Activated effector memory CD4-positive, alpha-beta T cell treated with Interleukin-2 at 50 U/mL for 16 hours (primary cell): ENCODE data around the gene RNF8.
"Not testable (repeated sequence)": the region's sequence is repeated elsewhere in the genome, so short reads cannot be mapped to it uniquely, and the experiment has no call there.

ENCODE experiments used
- DNase-seq: peaks from one replicate; pipeline ENCODE4 v3.0.0-alpha.2; 2020

The RNF8 gene, protein sequence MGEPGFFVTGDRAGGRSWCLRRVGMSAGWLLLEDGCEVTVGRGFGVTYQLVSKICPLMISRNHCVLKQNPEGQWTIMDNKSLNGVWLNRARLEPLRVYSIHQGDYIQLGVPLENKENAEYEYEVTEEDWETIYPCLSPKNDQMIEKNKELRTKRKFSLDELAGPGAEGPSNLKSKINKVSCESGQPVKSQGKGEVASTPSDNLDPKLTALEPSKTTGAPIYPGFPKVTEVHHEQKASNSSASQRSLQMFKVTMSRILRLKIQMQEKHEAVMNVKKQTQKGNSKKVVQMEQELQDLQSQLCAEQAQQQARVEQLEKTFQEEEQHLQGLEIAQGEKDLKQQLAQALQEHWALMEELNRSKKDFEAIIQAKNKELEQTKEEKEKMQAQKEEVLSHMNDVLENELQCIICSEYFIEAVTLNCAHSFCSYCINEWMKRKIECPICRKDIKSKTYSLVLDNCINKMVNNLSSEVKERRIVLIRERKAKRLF

DNA sequence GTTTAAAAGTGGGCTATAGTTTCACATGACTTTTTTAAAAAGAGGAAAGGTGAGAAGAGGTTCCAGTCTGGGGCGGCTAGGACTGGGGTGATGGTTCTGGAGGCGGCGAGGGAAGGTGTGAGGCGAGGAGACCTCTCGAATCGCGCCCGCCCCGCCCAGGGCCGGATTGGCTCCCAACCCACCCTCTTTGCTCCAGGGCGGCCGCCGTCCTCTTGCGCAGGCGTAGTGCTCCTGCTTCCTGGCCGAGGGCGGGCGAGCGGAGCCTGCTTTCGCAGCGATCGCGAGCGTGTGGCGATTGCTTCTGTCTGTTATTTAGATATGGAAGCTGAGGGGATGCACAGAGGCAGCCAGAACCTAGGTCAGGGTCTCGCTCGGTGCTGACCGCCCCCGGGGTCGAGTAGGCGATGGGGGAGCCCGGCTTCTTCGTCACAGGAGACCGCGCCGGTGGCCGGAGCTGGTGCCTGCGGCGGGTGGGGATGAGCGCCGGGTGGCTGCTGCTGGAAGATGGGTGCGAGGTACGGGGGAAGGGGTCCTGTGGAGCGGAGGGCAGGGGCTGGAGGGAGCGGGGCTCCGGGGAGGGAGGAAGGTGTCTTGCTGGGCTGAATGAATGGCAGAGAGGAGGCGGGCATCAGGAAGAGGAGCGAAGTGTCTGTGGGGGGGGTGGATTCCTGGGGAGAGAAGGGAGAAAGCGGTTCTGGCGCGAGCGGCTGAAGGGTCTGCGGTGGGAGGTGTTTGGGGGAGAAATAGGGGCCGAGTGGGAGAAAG, at the start of gene RNF8:
Gene RNF8 (plus strand): TSS at position 223 of the 765 bp plus-strand sequence. CDS start 182 bp downstream, at position 405.
- peak; percentile 84 for DNase-seq

DNA sequence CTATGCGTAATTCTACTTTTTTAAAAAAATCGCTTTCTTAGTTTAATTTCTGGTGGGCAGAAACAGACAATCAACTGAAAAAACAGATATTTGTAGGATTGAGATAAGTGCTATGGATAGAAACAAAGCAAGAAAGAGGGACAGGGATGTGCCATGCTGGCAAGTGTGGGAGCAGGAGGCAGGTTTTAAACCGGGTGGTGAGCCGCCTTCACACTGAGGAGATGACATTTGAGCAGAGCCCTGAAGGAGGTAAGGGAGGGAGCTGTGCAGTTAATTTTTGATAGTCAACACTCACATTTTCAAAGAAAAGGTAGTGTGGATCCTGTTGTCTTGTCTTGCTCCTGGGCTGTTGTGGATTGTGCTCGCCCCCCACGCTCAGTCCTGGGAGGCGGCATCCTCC, 49.0 kb upstream of the RNF8 start:
- no peak for DNase-seq

DNA sequence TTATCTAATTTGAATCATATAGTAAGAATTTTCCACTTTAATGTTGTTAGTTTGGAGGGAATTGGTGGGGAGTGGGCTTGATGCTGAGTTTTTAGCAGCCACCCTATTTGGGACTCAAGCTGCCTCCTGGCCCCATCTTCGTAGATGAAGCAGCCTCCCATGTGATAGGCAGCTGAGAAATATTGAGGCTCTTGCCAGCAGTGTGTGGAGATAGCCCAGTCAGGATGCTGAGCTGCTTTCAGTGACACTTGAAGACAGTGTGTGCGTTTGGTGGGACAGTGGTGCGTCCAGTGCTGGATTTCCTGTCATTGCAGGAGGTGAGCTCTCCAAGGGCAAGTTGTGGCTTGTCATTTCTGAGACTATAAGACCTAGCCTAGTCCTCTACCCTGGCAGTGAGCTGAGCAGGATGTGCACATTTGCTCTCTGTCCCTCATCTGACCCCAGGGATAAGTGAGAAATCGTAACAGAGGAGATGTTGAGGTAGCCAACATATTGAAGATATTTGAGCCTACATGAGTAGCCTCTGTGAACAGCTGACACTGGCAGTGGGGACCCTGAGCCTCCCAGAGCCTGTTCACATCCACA, 47.9 kb upstream of the RNF8 start:
- no peak for DNase-seq

DNA sequence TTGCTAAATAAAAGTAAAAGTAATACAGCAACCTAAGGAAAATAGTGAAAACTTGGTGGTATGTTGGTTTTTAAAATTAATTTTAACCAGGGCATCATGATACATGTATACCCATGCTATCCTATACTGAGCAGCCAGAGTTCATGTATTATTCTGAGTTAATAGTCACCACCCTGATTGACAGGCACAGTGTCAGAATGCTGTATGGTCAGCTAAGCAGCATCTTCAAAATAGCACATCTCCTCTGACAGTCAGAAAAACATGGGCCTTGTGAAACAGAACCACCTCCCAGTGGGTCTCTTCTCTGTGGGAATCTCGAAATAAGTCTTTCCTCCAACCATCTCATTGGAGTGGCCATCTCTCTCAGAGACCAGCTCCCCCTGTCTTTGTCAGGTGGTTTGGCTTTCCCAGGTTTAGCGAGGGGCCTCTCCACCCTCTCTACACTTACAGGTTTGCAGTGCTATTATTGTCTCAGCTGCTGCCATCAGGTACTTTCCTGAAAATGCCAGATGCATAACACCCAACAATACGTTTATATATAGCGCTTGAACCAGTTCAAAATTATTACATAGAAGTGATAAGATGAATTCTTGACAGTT, 47.1 kb upstream of the RNF8 start:
- no peak for DNase-seq

DNA sequence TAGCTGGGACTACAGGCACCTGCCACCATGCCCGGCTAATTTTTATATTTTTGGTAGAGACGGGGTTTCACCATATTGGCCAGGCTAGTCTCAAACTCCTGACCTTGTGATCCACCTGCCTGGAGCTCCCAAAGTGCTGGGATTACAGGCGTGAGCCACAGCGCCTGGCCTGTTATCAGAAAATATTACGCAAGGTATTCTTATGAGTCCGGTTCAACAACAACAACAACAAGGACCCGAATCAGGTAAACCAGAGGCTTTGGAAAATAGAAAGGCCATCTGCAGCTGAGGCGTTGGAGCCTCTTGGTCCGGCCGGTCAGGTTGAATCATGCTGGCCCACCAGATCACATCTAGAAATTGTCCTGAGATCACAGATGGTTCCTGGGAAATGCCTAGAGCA, 46.3 kb upstream of the RNF8 start:
- not testable (repeated sequence) for DNase-seq

DNA sequence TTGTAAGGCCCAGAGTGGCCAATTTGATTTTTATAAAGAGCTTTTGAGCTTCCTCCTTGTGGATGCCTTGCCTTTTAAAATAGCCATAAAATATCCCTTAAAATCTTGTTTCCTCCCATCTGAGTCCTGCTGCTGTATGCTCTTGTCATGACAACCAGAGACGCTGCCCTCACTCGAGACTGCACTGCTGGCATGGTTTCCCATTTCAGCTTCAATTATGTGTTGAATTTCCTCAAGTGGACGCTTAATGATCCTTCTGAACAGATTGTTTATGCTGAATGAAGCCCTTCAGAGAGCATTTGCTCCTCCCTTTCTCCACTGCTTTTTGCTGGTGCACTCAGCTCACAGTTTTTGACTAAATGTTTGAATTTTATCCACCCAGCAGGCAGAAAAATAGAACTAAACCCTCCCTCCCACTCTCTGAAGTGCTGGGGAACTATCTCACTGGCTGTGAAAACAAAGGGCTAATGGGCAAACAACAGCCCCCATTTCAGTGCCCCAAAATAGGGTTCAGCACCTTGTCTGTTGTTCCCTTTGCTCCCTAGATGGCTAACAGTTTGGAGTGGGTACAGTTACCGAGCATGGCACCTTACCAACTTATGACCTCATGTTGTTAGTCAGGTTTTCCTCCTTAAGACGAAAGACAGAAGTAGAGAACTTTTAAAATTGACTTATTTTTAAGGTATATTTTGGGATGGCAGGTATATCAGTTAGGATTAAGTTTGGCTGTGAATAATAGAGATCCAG, 45.5 kb upstream of the RNF8 start:
- no peak for DNase-seq

DNA sequence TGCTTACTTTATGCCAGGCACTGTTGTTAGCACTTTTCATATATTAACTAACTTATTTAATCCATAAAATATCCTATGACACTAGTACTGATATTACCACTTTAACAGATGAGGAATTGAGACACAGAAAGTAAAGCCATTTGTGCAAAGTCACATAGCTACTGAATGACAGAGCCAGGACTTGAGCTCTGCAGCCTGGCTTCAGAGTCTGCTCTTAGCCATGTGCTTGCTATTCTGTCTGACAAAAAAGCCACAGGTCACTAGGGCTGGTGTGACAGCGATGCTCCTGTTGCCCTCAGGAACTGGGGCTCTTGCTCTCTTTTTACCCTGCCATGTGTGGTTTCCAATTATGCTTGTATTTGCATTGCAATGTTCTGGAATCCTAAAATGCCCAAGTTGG, 44.7 kb upstream of the RNF8 start:
- DNase-seq, result no peak

DNA sequence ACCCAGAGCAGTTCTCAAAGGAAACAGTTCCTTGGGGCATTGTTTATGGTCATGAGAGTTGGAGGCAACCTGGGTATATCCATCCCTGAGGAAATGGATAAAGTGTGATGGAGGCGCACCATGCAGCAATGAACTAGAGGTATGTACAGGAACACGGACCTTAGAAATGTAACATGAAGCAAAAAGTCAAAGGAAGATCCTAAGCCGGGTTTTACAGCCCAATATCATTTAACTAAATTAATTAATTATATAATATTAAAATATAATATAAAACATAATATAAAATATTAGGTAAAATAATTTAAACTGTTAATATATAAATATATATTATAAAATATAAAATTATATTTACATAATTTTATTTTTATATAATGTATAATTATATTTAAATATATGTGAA, 44.1 kb upstream of the RNF8 start:
- no peak for DNase-seq

DNA sequence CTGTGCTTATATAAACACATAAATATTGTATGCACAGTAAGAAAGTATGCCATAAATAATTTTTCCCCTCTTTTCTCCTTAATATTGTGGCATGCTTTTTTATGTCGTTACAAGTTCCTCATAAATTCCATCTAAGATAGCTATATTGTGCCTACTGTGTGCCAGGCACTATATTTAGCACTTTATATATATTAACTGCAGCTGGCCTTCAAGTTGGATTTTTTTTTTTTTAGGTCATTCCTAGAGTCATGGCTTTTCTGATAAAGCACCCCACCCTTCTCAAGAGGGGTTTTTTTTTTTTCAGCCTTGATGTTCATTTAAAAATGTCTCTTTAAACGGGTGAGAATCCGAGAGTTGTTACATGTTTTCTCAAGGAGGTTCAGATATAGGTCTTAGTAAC, 42.8 kb upstream of the RNF8 start:
- DNase-seq, result no peak

DNA sequence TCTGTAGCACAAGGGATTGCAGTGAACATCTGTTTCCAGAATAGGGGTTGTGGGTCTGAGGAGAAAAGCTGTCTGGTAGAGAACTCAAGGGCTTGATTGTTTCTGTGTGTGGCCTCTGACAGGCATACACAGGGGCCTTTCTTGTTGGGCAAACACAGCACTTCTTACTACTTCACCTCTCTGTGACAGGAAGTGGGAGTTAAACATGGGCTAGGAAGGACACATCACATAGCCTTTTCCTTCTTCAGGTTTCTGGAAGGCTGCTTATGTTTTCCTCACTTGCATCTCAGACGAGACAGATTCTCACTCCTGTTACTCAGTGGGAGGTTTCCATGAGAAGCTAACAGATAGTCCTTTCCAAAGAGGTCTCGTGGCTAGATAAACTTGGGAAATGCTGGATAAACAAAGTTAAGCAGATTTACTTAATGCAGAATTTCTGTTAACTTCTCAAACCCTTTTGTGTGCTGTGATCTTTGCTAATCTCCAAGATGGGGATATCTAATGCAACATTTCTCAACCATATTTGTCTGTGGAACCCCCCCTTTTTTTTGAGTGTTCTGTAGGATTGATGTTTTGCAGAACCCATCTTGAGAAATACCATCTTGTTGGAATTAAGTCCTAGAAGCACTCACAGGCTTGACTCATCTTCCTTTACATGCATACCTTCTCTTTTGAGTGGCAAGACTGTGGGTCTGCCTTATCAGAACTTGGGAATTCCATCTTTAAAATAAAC, 41.9 kb upstream of the RNF8 start:
- DNase-seq, result no peak

DNA sequence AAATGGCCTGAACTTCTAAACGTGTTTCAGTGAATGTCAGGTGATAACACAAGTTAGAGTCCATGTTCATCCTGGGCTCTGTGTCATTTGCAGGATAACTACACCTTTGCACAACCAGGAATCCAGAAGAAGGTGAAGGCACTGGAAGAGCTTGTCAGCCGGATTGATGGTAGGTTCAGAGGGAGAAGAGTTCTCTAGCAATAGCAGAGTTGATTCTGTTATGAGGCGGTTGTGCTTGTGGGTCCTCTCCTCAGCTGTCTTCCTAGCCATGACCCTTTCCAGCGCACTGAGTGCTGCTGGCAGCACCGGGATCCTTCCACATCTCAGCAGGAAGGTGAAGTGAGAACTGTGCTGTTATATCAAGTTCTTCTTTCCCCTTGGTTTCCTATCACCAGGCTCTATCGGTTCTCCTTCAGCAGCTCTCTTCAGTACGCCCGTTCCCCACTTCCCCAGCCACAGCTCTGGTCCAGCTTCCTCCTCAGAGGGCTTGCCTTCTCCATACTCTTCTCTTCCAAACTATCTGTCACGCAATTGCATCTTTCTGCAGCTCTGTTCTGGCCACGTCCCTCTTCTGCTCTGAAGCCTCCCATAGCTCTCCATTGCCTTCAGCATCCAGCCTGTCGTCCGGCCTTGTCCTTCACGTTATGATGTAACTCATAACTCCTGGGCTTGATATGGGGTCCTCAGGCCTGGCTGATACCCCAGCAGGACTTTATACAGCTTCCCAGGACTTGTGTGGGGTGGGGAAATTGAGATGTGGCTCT, 39.9 kb upstream of the RNF8 start:
- DNase-seq, result no peak

DNA sequence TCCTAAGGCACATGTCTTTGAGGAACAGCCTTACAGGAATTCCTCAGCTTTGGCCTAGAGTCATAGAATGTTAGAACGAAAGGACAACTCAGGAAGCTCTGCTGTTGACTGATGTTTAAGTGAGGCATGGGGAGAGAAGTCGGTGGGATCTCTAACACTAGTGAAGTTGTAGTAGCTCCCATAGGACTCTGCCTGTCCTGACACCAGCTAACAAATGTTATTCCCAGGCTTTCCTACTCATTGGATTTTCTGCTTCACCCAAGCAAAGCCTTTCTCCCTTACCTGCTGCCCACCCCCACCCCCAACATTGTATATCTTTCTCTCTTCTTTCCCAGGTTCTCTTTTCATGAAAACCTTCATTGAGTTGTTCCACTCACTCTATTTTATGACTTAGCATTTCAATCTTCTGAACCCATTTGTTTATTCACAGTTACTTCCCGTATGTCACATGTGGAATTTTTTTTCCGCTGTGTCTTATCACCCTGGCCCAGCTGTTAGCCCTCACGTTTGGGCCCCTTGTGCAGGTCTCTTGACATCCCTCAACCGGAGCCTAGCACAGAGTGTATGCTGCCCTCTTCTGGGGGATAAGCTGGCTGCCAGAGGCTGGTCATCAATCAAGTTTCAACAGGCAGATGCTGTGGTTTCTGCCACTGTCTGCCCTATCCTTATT, 39.2 kb upstream of the RNF8 start:
- peak; percentile 8 for DNase-seq

DNA sequence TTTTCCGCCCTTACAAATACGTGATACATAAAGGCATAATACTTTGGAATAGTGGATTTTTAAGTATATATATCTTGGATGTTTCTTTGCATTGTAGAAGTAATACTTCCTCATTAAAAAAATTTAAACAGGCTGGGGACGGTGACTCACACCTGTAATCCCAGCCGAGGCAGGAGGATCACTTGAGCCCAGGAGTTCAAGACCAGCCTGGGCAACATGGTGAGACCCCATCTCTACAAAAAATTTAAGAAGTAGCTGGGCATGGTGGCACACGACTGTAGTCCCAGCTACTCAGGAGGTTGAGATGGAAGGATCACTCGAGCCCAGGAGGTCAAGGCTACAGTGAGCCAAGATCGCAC, 38.6 kb upstream of the RNF8 start:
- no peak for DNase-seq

DNA sequence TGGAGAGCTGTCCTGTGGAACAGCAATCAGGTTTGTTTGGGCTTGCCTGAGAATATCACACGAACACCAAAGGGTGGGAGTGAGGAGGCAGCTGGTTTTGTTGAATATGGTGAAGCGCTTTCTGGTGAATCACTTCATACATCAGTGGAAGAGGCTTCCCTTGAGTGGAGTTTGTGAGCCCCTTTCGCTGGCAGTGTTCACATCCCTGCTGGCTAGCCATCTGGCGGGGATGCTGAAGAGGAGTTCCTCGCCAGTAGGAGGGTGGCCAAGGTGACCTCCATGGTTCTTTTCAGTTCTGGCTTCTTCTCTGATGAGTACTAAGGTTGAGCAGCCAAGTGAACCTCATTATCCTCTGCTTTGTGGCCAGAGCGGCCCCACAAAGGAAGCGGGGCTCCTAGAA, 37.7 kb upstream of the RNF8 start:
- no peak for DNase-seq

DNA sequence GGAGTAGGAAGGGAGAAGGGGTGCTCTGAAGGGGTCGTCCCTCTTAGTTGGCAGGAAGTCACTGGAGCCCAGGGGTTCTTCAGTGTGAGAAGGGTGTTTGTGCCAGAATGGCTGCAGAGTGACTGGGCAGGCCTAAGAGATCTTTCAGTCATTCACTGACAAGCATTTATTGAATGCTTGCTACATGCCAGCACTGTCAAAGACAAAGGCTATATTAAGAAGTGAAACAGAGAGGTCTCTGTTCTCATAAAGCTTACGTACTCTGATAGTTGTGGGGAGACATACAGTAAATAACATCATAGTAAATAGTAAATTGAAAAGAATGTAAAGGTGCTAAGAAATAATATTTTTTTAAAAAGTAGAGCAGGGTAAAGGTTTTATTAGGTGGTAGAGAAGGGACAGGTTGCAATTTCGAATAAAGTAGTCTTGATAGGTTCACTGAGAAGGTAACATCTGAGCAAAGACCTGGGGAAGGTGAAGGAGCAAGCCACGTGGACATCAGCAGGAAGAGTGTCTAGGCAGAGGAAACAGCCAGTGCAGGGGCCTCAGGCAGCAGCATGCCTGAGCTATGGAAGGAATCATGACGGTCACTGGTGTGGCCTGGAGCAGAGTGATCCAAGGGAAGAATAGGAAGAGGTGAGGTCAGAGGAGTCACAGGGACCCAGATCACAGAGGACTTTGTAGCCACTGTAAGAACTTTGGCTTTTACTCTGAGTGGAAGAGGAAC, 36.3 kb upstream of the RNF8 start:
- DNase-seq, result no peak

DNA sequence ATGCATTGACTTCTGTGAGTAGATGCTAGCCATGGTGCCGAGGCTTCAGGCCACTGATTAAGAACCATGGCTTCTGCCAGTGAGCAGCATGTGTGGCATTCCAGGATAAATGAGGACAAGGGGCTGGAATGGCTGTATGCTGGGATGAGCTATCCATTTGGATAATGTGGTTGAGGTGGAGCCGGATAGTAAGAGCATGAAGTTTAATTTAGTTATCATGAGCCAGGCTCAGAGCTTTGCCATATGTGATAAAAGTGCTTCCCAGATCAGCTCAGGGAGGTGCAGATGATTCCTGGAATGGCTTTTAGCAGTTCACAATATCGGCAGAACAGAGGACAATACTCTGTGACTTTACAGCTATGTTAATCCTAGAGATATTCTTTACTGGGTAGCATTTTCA, 34.6 kb upstream of the RNF8 start:
- no peak for DNase-seq

DNA sequence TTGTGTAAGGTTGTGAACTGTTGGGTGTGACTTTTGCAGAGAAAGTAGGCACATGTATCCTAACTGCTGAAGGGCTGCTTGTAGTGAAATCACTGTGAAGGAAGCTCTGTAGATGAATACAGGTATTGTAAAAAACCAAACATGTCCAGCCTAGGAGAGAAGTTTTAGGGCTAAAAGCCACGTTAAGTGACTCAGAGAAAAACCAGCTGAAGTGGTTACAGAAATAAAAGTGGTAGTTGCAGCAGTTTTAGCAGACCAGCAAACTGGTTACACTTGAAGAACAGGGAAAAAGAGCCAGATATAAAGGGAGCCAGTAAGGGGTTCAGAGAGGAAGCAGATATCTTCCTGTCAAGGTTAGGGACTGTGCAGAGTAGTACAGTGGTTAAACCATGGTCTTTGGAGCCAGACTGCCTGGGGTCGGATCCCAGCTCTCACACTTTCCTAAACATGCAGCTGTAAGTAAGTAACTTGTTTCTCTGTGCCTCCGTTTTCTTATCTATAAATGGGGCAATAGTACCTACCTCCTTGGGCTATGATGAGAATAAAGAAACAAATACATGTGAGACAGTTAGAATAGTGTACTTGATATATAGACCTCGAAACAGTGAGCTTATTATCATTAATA, 33.8 kb upstream of the RNF8 start:
- DNase-seq, result no peak

DNA sequence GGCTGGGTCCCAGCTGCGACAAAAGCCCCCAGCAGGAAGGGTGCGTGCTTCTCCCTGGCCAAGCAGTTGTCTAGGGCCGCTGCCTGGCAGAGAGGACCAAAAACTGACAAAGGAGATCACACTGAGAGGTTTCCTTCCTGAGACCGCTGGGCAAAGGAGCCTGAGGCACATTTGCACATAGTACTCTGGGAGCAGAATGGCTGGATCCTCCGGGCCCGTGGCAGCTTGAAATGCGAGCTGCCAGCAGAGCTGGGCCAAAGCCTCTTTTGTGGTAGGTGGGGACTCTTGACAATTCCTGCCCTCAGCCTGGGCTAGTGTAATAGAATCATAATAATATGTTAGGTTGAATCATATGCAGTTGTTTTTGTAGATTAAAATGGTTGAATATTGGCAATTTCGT, 33.1 kb upstream of the RNF8 start:
- no peak for DNase-seq

DNA sequence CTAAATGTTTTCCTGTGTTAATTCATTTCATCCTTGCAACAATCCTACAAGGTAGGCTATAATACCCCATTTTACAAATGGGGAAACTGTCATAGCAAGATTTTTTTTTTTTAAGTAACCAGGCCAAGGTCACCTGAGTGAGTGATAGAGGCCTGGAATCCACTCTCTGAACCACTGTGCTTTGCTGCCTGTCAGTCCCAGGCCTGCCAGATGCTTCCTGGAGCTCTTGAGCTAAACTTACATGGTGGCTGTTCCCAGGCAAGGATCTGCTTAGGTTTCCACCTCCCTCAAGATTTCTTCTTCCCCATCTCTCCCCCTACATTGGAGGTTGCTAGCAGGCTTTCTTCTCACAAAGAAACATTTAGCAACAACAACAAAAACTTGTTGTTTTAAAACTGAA, 32.7 kb upstream of the RNF8 start:
- no peak for DNase-seq
